HG02981 (cell line): ENCODE measurements around the gene OVOL1.
"Not testable (repeated sequence)": the region's sequence is repeated elsewhere in the genome, so short reads cannot be mapped to it uniquely, and the experiment has no call there.

Experiments used
- ATAC-seq: cut with Tn5 transposase; IDR thresholded peaks from one replicate; pipeline ENCODE4 v1.9.1; 2021; ENCODE audit warnings: mild to moderate bottlenecking, moderate library complexity; ENCODE audit not compliant: unreplicated experiment

The OVOL1 gene

DNA sequence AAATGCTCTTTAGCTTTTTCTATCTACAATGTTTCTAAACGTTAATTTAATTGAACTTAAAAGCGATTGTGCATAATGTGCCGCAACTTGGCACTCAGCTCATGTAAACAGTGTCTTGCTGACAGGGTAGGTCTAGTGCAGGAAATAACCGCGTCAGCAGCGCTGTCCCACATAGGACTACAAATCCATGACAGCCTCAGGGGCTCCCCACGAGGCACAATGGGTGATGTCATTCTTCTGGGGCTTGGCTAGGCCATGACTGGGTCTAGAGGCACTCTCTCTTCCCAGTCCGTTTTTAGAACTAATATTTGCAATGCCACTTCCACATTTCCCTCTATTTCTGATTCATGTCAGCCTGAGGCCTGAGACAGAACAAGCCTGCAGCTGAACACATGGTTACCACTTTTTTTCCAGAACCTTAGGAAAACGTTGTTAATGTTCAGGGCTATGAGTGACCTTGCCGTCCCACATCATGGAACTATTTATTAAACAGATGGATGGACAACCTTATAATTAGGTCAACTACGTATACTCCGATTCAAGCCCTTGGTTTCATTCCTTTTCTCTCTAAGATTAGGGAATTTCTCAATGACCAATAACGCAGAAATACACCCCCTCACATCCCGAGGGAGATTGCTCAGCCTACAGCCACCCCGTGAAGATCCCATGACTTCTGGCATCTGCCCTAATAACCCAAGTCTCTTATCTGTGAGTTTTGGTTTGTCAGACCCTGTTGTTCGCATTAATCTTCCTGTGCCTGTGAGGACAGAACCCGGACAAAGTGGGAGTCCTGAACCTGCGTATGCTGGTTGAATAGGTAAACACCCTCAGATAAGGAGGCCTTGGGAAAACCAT is 27.5 kb downstream of the OVOL1 start:
- ATAC-seq, result no peak

DNA sequence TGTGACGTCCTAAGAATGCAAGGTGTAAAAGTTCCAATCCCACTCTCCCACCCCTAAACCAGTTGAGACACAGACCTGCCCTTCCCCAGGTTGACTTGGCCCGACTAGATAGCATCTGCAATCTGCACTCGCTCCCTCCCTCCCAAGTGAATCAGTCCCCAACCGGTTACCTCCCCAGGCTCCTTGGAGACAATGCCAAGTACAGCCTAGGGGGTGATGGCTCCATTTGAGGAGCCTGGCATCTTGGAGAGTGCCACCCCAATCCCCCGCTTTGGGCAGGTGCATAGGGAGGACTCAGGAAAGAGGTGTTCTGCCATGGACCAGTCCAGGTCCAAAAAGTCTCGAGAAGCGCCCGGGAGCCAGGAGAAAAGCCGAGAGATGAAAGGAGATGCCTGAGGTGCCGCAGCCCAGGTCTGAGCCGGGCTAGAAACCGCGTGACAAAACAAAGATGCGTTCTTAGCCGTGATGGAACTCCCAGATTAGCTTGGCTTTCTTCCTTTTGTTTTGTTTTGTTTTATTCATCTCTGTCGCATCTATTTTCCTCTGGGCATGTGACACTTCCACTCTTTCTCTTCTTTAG is 28.2 kb downstream of the OVOL1 start:
- ATAC-seq, result no peak

DNA sequence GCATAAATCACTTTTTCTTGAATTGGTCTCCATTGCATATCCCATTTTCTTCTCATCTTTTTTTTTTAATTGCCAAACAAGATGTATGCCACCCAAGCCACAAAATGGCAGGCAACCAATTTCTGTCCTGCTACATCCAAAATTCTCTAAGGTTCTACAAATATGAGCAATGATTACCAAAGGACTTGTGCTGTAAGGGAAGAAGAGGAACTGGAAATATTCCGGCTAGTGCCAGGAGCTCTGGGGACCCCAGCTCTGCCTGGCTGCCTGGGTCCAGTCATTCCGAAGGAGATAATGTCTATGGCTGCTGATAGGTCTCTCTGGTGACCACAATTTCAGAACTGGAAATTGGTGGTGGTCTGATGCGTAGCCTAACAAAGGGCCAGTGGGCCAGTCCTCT is 29.8 kb downstream of the OVOL1 start:
- no peak for ATAC-seq

DNA sequence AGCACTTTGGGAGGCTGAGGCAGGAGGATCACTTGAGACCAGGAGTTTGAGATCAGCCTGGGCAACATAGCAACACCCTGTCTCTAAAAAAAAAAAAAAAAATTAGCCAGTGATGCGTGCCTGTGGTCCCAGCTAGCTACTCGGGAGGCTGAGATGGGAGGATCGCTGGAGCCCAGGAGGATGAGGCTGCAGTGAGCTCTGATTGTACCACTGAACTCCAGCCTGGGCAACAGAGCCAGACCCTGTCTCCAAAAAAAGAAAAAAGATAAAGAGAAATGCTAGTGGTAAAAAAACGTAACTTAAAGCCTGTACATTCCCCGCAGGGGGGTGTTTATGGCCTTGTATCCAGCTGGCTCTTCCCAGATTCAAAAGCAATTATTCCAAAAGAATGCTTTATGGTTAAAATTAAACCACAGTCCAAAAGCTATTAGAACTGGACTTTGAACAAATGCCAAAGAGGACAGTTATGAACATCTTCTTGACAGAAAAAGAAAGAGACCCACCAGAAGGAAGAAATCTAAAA is 30.5 kb downstream of the OVOL1 start:
- no peak for ATAC-seq

DNA sequence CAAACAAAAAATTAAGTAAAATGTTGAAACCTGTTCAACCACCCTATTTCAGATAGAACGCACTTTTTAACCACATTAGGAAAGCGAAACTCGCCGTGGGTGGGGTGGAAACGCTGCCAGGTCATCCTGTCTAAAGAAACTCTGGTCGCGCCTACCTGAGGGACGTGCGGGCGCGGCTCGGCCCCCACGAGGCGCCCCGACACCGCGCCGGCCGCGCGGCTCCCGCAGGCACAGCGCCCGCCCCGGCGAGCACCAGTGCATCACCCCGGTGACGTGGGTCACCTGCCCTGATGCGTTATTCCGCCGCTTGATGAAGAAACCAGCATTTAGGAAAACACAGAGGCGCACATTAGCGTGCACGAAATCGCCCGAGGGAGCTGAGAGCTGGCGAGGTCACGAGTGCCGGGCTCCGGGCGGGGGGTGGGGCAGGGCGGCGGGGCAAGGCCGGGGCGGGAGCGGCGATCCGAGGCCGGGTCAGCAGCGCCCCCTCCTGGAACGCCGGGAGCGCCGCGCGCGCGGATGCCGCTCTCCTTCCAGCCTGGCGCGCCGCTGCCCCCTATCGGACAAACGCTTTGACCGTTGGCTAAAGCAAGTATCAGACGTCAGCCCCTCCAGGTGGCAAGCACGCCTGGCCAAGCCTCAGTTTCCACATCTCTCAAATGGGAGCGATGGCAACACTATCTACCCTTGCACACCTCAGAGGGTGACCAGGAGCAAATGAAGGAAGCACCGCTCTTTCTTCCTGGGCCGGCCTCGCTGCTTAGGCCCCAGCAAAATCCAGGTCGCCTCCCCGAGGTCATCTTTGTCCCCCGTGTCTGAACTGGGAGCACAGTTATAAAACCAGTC is 31.2 kb downstream of the OVOL1 start:
- peak; percentile 69 for ATAC-seq

DNA sequence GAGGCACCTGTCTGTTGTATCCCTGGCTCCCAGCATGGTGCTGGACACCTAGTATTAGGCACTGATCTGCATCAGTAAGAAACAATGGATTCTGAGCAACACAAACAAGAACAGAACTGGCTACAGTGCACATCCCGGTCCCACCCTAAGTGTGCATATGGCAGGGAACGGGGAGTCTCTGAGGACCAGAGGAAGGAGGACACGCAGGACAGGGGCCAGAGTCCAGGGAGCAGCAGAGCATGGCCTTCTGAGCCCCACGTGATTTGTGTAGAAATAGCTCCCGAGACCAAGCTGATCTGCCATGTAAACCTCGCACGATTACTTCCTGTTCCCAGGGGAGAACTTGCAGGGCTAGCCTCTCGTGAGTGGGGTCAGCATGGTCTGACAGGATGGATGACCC is 34.2 kb downstream of the OVOL1 start:
- no peak for ATAC-seq

DNA sequence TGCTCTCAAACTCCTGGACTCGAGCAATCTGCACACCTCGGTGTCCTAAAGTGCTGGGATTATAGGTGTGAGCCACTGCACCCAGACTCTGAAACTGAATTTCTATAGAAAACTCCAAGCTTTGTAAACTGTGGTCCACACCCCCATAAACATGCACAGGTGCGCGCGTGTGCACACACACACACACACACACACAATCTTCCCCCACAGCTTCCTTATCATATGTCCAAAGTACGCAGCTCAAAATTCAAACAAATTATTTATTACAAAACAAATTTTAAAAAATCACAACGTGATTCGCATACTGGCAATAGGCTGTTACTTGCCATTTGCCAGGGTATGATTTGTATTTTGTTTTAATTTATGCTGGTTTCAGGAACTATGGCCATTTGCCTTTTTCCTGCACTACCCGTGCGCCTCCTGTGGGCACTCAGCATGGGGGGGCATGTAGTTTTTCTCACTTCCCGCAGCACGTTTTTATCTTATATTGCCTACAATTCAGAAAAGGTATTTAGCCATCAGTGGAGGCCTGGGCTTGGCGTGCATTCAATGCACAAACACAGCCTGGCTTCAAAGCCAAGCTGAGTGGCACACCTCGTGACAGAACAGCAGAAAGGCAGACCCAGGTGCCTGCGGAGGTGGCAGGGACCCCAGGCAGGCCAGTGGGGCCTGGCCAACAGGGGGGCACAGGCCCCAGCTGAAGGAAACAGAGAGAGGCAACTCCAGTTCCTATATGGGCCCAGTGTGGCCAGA is 36.1 kb downstream of the OVOL1 start:
- no peak for ATAC-seq

DNA sequence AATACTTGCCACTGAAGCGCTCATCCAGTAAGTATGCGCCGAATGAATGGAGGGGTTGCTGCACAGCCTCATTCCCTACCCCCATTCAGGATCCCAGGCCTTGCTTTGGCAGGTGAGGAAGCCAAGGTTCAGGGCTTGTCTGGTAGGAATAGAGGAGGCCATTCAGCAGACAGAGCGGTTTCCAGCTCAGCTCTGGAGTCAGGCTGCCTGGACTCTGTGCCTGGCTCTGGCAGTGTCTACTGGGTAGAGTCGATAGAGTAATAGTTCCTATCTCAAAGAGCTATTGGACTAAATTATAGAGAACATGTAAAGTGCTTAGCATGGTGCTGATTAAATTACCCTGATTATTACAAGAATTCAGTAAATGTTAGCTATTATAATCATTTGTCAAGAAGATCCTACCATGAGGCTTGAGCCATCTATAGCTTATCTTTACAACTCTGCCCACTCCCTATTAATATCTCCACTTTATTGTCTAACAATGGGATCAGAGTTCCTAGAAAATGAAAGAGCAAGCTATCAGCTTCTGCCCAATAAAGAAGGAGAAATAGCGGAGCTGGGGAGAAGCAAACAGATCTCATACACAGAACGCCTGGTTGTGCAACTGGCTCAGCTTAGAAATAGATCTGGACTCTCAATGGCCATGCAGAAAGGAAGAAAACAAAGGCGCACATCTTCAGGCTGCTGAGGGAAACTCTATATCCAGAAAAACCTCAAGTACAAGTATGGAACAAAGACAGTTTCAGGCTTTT is 40.3 kb downstream of the OVOL1 start:
- ATAC-seq, result no peak

DNA sequence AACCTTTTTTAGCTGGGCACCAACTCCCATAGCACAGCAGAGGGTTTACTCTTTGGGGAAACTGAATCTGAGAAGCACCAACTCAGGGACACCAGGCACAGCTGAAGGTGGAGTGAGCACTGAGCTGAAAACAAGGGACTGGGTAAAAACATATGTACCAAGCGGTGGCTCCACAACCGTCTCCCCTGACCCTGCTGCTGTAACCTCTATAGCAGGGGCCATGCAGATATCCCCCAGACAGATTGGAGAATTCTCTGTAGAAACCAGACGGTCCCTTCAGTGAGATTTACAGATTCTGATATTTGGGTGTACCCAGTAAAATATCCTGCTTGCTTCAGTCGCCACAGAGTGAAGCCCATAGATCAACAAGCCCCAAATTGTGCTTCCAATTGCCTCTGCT is 42.6 kb downstream of the OVOL1 start:
- no peak for ATAC-seq

DNA sequence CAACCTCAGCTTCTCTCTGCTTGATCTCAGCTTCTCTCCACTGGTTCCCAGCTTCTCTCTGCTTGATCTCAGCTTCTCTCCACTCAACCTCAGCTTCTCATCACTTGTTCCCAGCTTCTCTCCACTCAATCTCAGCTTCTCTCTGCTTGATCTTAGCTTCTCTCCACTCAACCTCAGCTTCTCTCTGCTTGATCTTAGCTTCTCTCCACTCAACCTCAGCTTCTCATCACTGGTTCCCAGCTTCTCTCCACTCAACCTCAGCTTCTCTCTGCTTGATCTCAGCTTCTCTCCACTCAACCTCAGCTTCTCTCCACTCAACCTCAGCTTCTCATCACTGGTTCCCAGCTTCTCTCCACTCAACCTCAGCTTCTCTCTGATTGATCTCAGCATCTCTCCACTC is 45.4 kb downstream of the OVOL1 start:
- ATAC-seq, result not testable (repeated sequence)

DNA sequence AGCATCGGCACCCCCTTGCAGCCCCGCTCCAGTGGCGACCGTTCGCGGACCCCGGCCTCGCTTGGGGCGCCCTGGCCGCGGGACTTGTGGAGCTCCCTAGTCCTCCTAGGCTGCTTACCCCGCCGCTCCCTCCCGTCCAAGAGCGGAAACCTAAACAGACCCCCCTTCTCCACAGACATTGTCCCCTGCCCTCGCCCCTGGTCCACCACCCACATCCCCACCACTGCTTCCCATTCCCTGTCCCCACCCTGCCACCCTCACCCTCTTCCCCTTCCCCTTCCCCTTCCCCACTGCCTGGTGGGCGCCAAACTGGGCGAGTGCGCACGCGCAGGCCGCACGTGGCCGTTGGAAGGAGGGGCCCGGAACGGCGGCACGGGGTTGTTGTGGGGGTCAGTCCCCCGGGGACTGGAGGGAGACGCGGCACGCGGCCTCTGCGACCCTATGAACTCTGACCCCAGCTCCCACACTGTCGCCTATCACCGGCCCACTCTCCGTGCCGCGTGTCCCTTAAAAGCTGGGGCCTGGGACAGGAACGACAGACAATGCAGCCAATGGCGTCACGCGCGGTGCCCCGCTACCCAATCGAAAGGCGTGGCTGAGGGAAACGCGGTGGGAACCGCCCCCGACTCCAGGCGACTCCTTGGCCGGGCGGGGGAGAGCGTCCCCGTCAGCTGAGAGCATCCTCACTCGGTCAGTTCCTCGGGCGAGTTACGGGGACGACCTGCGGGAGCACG is 46.6 kb downstream of the OVOL1 start, which contains the start of gene SNX32:
SNX32 (plus strand) TSS at position 667 of the 734 bp plus-strand sequence. CDS start 103 bp downstream, outside the sequence.
- ATAC-seq, result peak; percentile 95

DNA sequence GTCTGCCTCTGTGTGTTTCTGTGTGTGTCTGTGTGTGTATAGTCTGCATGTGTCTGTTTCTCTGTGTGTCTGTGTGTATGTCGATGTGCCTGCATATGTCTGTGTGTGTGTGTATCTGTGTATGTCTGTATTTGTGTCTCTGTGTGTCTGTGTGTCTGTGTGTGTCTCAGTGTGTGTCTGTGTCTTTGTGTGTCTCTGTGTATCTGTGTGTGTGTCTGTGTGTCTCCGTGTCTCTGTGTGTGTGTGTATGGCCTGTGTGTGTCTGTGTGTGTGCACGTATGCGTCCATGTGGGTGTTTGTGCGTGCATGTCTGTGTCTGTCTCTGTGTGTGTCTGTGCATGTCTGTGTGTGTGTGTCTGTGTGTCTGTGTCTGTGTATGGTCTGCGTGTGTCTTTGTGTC is 47.3 kb downstream of the OVOL1 start:
- no peak for ATAC-seq

DNA sequence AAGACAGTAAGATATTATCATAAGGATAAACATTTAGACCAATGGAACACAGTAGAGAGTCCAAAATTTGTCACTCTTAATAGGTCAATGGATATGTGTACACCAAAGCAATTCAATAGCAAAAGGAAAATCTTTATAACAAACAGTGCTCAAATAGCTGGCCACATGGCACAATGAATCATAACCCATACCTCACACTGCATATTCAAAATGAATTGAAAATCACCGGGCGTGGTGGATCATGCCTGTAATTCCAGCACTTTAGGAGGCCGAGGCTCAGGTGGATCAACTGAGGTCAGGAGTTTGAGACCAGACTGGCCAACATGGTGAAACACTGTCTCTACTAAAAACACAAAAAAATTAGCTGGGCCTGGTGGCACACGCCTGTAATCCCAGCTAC is 55.3 kb downstream of the OVOL1 start:
- no peak for ATAC-seq

DNA sequence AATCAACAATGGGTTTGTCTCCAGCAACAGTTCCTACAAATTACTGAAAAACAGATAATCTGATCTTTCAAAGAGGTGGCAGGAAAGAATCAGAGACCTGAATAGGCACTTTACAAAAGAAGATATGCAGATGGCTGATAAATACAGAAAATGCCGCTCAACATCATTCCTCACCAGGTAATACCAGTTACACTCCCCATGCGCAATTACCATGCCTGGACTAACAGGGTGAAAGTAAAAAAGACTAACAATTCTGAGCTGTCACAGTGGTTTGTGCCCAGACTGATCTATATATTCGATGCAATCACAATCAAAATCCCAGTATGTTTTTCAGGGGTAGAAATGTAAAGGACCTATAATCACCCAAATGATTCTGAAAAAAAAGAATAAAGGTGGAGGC is 56.9 kb downstream of the OVOL1 start:
- no peak for ATAC-seq

DNA sequence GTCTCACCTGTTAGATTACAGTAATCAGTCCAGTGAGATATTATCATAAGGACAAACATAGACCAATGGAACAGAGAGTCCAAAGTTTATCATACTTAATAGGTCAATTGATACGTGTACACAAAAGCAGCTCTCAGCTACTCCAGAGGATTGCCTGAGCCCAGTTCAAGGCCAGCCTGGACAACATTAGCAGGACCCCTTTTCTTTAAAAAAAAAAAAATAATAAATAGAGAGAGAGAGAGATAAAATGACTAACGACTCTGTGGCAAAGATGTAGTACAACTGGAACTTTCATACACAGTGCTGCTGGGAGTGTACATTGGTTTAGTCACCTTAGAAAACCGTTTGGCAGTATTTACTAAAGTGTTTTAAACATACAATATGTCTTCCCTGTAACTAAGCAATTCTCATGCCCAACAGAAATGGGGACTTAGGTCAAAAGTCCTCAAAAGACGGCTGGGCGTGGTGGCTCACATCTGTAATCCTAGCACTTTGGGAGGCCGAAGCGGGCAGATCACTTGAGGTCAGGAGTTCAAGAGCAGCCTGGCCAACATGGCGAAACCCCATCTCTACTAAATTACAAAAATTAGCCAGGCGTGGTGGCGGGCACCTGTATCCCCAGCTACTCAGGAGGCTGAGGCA is 57.5 kb downstream of the OVOL1 start:
- ATAC-seq, result no peak
